ENCODE measurements around the gene CRY2. TPM values are rescaled to one million over a fixed set of nuclear protein-coding genes. Genes with fewer than 3 reads are reported as not detected.
"Not testable (repeated sequence)": the region's sequence is repeated elsewhere in the genome, so short reads cannot be mapped to it uniquely, and the experiment has no call there.

CRY2 gene
- total RNA-seq, 2 donors from 2014 or later: 18.5 to 30.2 TPM

DNA sequence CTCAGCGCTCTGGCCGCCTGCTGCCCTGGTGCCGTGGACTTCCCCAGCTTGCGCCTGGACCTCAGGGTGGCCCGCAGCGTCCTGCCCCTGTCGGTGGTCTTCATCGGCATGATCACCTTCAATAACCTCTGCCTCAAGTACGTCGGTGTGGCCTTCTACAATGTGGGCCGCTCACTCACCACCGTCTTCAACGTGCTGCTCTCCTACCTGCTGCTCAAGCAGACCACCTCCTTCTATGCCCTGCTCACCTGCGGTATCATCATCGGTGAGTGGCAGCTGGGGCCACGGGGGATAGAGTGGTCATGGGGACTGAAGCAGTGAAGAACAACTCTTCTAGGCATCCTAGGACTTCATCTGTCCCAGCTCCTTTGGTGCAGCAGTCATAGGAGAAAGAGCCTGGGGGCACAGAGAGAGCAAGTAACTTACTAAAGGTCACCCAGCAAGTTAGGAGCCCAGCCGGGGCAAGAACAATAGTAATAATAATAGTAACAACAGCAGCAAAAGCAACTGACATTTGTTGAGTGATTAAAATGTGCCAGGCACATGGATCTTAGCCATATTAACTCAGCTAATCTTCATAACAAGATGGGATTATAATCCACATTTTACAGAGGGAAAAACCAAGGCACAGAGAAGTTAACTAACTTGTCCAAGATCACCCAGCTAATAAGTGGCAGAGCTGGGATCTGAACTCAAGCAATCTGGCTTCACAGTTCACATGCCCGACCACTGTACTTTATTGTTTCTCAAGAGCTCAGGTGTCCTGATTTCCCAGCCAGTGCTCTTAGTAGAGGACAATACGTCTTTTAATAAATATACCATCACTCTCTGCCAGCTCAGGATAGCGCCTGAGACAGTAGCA, 41.0 kb upstream of the CRY2 start:
- intact Hi-C loops (cut with DNase I): no loop called here
- TF ChIP-seq, protein P1, sequence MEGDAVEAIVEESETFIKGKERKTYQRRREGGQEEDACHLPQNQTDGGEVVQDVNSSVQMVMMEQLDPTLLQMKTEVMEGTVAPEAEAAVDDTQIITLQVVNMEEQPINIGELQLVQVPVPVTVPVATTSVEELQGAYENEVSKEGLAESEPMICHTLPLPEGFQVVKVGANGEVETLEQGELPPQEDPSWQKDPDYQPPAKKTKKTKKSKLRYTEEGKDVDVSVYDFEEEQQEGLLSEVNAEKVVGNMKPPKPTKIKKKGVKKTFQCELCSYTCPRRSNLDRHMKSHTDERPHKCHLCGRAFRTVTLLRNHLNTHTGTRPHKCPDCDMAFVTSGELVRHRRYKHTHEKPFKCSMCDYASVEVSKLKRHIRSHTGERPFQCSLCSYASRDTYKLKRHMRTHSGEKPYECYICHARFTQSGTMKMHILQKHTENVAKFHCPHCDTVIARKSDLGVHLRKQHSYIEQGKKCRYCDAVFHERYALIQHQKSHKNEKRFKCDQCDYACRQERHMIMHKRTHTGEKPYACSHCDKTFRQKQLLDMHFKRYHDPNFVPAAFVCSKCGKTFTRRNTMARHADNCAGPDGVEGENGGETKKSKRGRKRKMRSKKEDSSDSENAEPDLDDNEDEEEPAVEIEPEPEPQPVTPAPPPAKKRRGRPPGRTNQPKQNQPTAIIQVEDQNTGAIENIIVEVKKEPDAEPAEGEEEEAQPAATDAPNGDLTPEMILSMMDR (IDR thresholded peaks at IDR 0.05): no peak
- Histone ChIP-seq H3K9me3 (no peaks in the 10 kb centered on the region), H3K4me1 (peaks cover 11% of the 10 kb centered on the region), H3K36me3 (no peaks in the 10 kb centered on the region), H3K4me3 (peak overlapping the region; percentile 77), H3K27ac (no peak overlapping the region), H3K27me3 (no peaks in the 10 kb centered on the region), H3K9ac (ENCODE audit: low read depth in 2 of 2, low read length in 2 of 2) (peak overlapping the region; percentile 74 to 82)
- no peak for DNase-seq

DNA sequence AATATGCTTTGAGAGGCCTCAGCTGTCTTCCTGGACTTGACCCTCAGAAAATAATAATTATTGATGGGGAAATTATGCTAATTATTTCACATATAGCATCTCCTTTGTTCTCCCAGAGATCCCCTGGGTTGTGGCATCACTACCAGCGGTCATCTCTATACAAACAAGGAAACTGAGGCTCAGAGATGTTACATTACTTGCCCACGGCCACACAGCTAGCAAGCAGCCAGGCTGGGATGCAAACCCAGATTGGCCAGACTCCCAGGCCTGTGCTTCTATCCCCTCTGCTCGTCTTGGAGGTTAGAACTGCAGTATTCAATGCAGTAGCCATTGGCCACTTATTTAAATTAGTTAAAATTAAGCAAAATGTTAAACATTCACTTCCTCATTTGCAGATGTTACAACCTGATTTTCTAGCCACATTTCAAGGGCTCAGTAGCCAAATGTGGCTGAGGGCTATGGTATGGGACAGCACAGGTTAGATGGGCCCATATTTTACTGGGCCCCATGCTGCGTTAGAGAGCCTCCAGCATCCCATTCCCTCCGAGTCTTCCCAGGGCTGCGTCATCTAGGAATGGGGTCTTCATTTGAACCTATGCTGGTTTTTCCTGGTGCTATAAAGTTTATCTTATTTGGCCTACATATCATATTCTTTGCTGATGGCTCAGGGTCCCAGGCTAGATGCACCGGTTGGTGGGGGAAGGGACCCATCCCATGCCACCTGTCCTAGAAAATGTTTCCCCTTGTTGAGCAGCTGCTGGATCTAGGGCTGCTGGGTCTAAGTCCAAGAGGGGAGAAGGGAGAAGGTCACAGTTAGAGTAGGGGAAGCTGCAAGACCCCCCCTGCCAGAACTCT, 40.1 kb upstream of the CRY2 start:
- intact Hi-C loops (cut with DNase I): no loop called here
- Histone ChIP-seq H3K9me3 (no peaks in the 10 kb centered on the region), H3K4me3 (no peak overlapping the region), H3K9ac (ENCODE audit: low read depth in 2 of 2, low read length in 2 of 2) (no peak overlapping the region), H3K27me3 (no peaks in the 10 kb centered on the region), H3K27ac (no peak overlapping the region), H3K4me1 (peaks cover 11% of the 10 kb centered on the region), H3K36me3 (no peaks in the 10 kb centered on the region)
- DNase-seq: no peak
- TF ChIP-seq, protein P1 (IDR thresholded peaks at IDR 0.05): no peak

DNA sequence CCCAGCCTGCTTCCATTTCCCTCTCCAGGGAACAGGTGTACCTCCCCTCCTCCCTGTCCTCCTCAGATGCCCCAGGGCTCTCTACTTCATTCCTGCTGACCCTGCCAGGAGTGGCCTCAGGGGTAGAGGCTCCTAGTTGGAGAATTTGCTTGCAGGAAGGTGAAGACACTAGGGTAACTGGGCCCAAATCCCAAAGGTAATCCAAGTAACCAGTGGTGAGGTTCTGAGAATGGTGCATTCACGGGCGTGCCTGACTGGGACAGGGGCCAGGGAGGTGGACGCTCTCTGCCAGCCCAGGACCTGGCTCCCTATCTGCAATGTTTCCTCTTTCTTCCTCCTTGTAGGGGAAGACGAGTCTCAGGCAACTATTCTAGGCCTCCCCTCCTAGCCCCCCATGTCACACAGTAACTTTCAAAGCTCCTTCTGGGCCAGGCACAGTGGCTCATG, 39.5 kb upstream of the CRY2 start:
- TF ChIP-seq, protein P1 (IDR thresholded peaks at IDR 0.05): no peak
- intact Hi-C loops (cut with DNase I): no loop called here
- no peaks in the 10 kb centered on the region for H3K36me3 ChIP-seq

DNA sequence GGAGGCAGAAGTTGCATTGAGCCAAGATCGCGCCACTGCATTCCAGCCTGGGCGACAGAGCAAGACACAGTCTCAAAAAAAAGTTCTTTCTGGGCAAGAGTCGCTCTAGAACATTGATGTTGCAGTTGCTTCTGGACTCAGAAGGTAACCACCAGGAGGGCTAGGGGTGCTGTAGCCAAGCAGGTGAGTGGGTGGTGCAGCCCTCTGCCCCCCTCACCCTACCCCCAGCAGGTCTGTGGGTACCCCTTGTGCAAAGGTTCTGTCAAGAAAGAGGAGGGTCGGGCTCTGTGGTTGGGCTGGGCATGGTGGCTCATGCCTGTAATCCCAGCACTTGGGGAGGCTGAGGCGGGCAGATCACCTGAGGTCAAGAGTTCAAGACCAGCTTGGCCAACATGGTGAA, 38.8 kb upstream of the CRY2 start:
- H3K4me3 ChIP-seq; intact Hi-C loops (cut with DNase I); H3K27me3 ChIP-seq; DNase-seq; H3K4me1 ChIP-seq; H3K9me3 ChIP-seq; H3K27ac ChIP-seq; H3K9ac ChIP-seq (ENCODE audit: low read depth in 2 of 2, low read length in 2 of 2); H3K36me3 ChIP-seq: not testable (repeated sequence)

More for the DNA sequence above, 39.5 kb upstream of the CRY2 start:
- peaks cover 5% of the 10 kb centered on the region for H3K4me1 ChIP-seq
- H3K27me3 ChIP-seq: no peaks in the 10 kb centered on the region
- no peak overlapping the region for H3K4me3 ChIP-seq
- no peak for DNase-seq
- no peak overlapping the region for H3K27ac ChIP-seq
- H3K9me3 ChIP-seq: no peaks in the 10 kb centered on the region
- peak overlapping the region in 1 of 2 donors; percentile 17 for H3K9ac ChIP-seq (ENCODE audit: low read depth in 2 of 2, low read length in 2 of 2)

DNA sequence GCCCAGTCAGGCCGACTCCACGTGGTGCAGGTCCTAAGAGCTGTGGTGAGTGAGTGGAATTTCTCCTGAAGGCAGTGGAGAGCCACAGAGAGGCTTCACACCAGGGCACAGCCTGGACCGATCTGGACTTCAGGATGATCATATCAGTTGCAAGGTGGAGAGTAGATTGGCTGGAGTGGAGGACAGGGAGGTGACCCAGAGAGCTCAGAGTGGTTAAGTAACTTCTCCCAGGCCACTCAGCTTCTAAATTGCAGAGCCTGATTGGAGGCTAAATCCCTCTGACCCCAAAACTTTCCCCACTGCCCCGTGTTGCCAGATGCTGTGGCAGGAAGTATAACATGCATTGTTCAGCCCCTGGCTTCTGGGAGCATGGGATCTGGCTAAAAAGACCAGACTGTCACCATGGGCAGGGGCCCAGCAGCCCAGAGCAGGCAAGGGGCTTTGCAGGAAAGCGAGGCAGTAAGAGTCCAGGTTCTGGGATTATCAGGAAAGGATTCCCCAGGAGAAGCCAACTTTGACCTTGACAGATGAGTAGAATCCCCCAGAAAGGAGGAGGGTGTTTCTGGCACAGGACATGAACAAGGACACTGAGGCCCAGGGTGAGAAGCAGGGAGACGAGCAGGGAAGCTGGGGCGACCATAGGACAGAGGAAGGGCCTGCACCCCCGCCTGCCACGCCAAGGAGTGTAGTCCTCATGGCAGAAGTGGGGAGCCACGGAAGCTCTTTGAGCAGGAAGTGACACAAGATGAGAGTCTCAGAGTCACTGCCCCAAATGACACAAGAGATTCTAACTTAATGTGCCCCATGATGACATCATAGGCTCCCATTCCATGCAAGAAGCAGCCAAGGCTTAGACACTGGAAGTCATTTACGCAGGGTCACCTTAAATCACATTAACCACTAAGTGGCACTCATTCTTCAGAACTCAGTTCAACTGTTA, 37.5 kb upstream of the CRY2 start:
- no peaks in the 10 kb centered on the region for H3K27me3 ChIP-seq
- no peak overlapping the region for H3K27ac ChIP-seq
- TF ChIP-seq, protein P1 (IDR thresholded peaks at IDR 0.05): no peak
- H3K4me1 ChIP-seq: peaks cover 5% of the 10 kb centered on the region
- no peak overlapping the region for H3K9ac ChIP-seq (ENCODE audit: low read depth in 2 of 2, low read length in 2 of 2)
- intact Hi-C loops (cut with DNase I): no loop called here
- DNase-seq: no peak
- H3K36me3 ChIP-seq: no peaks in the 10 kb centered on the region
- H3K4me3 ChIP-seq: no peak overlapping the region
- no peaks in the 10 kb centered on the region for H3K9me3 ChIP-seq
